ENCODE data around the gene HAAO.

GRCh38 chr2:42824454-42824807 is 32.0 kb upstream of the HAAO start:
- TF ChIP-seq CTCF (IDR thresholded peaks at IDR 0.05): no peak
- TF ChIP-seq POLR2A (IDR thresholded peaks at IDR 0.05): no peak
